HG03064 (cell line): ENCODE data around the gene KCNJ6.

Experiments
- ATAC-seq: cut with Tn5 transposase; IDR thresholded peaks from one replicate; pipeline ENCODE4 v1.9.1; 2021; ENCODE audit warnings: low read depth; ENCODE audit not compliant: unreplicated experiment

Gene KCNJ6

GRCh38 chr21:37907076-37907475 is 9.2 kb downstream of the KCNJ6 start:
- ATAC-seq = no peak

GRCh38 chr21:37905291-37905690 is 11.0 kb downstream of the KCNJ6 start:
- no peak for ATAC-seq

- no peak for ATAC-seq
Observed at GRCh38 chr21:37904856-37905255, 11.4 kb downstream of the KCNJ6 start.

GRCh38 chr21:37903396-37903795 is 12.9 kb downstream of the KCNJ6 start:
- no peak for ATAC-seq

- ATAC-seq = no peak
Observed at GRCh38 chr21:37899146-37899545, 17.1 kb downstream of the KCNJ6 start.

- ATAC-seq = no peak
Observed at GRCh38 chr21:37896788-37897187, 19.5 kb downstream of the KCNJ6 start.

GRCh38 chr21:37891972-37892371 is 24.3 kb downstream of the KCNJ6 start:
- ATAC-seq = no peak

- no peak for ATAC-seq
Observed at GRCh38 chr21:37888659-37889058, 27.6 kb downstream of the KCNJ6 start.

GRCh38 chr21:37886726-37887299 is 29.4 kb downstream of the KCNJ6 start:
- ATAC-seq = no peak

- ATAC-seq = no peak
Observed at GRCh38 chr21:37886120-37886519, 30.1 kb downstream of the KCNJ6 start.

- no peak for ATAC-seq
Observed at GRCh38 chr21:37878946-37879660, 37.2 kb downstream of the KCNJ6 start.

GRCh38 chr21:37877888-37878684 is 38.2 kb downstream of the KCNJ6 start:
- no peak for ATAC-seq

GRCh38 chr21:37877171-37877570 is 39.1 kb downstream of the KCNJ6 start:
- ATAC-seq = no peak

GRCh38 chr21:37876561-37876960 is 39.7 kb downstream of the KCNJ6 start:
- ATAC-seq = no peak

- no peak for ATAC-seq
Observed at GRCh38 chr21:37874904-37875780, 41.1 kb downstream of the KCNJ6 start.

- ATAC-seq = no peak
Observed at GRCh38 chr21:37874481-37874880, 41.8 kb downstream of the KCNJ6 start.

- no peak for ATAC-seq
Observed at GRCh38 chr21:37873655-37874054, 42.6 kb downstream of the KCNJ6 start.

- no peak for ATAC-seq
Observed at GRCh38 chr21:37871121-37871862, 45.0 kb downstream of the KCNJ6 start.

GRCh38 chr21:37870221-37870620 is 46.0 kb downstream of the KCNJ6 start:
- ATAC-seq = no peak

- no peak for ATAC-seq
Observed at GRCh38 chr21:37869661-37870060, 46.6 kb downstream of the KCNJ6 start.
